Kidney tubule cell (primary cell): Measurements from ENCODE around the gene ATAD3C.
"Not testable (repeated sequence)": the region's sequence is repeated elsewhere in the genome, so short reads cannot be mapped to it uniquely, and the experiment has no call there.

ENCODE experiments used
- DNase-seq: peaks from one replicate; pipeline ENCODE4 v3.0.0-alpha.2; 2018; ENCODE audit warnings: low spot score

The ATAD3C gene

GRCh38 chr1:1449099-1449739 is at the start of gene ATAD3C:
ATAD3C (plus strand) TSS chr1:1449689; CDS start chr1:1450684, 995 bp downstream.
- no peak for DNase-seq

- DNase-seq: peak; percentile 30
Measured at GRCh38 chr1:1399872-1400575, 49.5 kb upstream of the ATAD3C start.

GRCh38 chr1:1400576-1401456 is 48.7 kb upstream of the ATAD3C start:
- peak; percentile 37 for DNase-seq

- no peak for DNase-seq
Measured at GRCh38 chr1:1401457-1402010, 48.0 kb upstream of the ATAD3C start.

- DNase-seq: peak; percentile 77
Measured at GRCh38 chr1:1402072-1402900, 47.2 kb upstream of the ATAD3C start.

- DNase-seq: not testable (repeated sequence)
Measured at GRCh38 chr1:1402901-1403392, 46.5 kb upstream of the ATAD3C start.

GRCh38 chr1:1403653-1404052 is 45.8 kb upstream of the ATAD3C start:
- no peak for DNase-seq

- DNase-seq: no peak
Measured at GRCh38 chr1:1406101-1406820, 43.2 kb upstream of the ATAD3C start.

GRCh38 chr1:1406821-1407635 is 42.5 kb upstream of the ATAD3C start, which contains the start of gene MRPL20:
MRPL20 (minus strand) TSS chr1:1407293; CDS start chr1:1407217, 76 bp downstream.
- peak; percentile 92 for DNase-seq

GRCh38 chr1:1407636-1408318 is 41.7 kb upstream of the ATAD3C start:
- DNase-seq: peak; percentile 45

- not testable (repeated sequence) for DNase-seq
Measured at GRCh38 chr1:1410238-1410637, 39.3 kb upstream of the ATAD3C start.

GRCh38 chr1:1411626-1412025 is 37.9 kb upstream of the ATAD3C start:
- DNase-seq: no peak

GRCh38 chr1:1412311-1412902 is 37.1 kb upstream of the ATAD3C start:
- not testable (repeated sequence) for DNase-seq

GRCh38 chr1:1415751-1416150 is 33.7 kb upstream of the ATAD3C start:
- no peak for DNase-seq

- DNase-seq: not testable (repeated sequence)
Measured at GRCh38 chr1:1417396-1417795, 32.1 kb upstream of the ATAD3C start.

- not testable (repeated sequence) for DNase-seq
Measured at GRCh38 chr1:1417825-1418463, 31.5 kb upstream of the ATAD3C start.

- DNase-seq: no peak
Measured at GRCh38 chr1:1418464-1419362, 30.8 kb upstream of the ATAD3C start.
